Kasumi-1 (cell line): ENCODE results near the gene RAG2.
A peak's percentile ranks its signal among the peaks of the same experiment; 100 is the strongest.

Source experiments
- DNase-seq, 2 experiments: peaks; one replicate each; lab custom pipeline; 2025; lab: John Stamatoyannopoulos, UW

The RAG2 gene

GRCh38 chr11:36598051-36598450 lies at the start of gene RAG2:
RAG2 (minus strand) TSS chr11:36598236; CDS start chr11:36594168, 4,068 bp downstream.
- no peak for DNase-seq

- DNase-seq: no peak
Observed at GRCh38 chr11:36638556-36638955, 40.5 kb upstream of the RAG2 start.

- no peak for DNase-seq
Observed at GRCh38 chr11:36635066-36635862, 37.2 kb upstream of the RAG2 start.

GRCh38 chr11:36631774-36632173 lies 33.7 kb upstream of the RAG2 start:
- DNase-seq: no peak

- no peak for DNase-seq
Observed at GRCh38 chr11:36628765-36629244, 30.8 kb upstream of the RAG2 start.

- no peak for DNase-seq
Observed at GRCh38 chr11:36628141-36628540, 30.1 kb upstream of the RAG2 start.

- no peak for DNase-seq
Observed at GRCh38 chr11:36627471-36627870, 29.4 kb upstream of the RAG2 start.

GRCh38 chr11:36627006-36627405 lies 29.0 kb upstream of the RAG2 start:
- DNase-seq: no peak

- DNase-seq: no peak
Observed at GRCh38 chr11:36623494-36623893, 25.5 kb upstream of the RAG2 start.

GRCh38 chr11:36622431-36623136 lies 24.5 kb upstream of the RAG2 start:
- DNase-seq: peak; percentile 47 to 65

GRCh38 chr11:36620246-36620645 lies 22.2 kb upstream of the RAG2 start:
- DNase-seq: no peak

- no peak for DNase-seq
Observed at GRCh38 chr11:36619502-36619901, 21.5 kb upstream of the RAG2 start.

- no peak for DNase-seq
Observed at GRCh38 chr11:36618363-36619047, 20.5 kb upstream of the RAG2 start.

- no peak for DNase-seq
Observed at GRCh38 chr11:36617543-36618362, 19.7 kb upstream of the RAG2 start.

- no peak for DNase-seq
Observed at GRCh38 chr11:36615826-36616225, 17.8 kb upstream of the RAG2 start.

GRCh38 chr11:36609383-36609782 lies 11.3 kb upstream of the RAG2 start:
- DNase-seq: no peak

GRCh38 chr11:36608491-36609199 lies 10.6 kb upstream of the RAG2 start:
- no peak for DNase-seq

GRCh38 chr11:36605221-36606216 lies 7.5 kb upstream of the RAG2 start:
- DNase-seq: no peak

GRCh38 chr11:36602135-36602534 lies 4.1 kb upstream of the RAG2 start:
- no peak for DNase-seq

- peak; percentile 64 to 78 for DNase-seq
Observed at GRCh38 chr11:36601155-36601554, 3.1 kb upstream of the RAG2 start.
